Activated T-cell treated with anti-CD3 and anti-CD28 coated beads, Interleukin-2, amount 50 U/mL, for 48 hours (primary cell): ENCODE measurements around the gene NR5A2.
"Not testable (repeated sequence)": the region's sequence is repeated elsewhere in the genome, so short reads cannot be mapped to it uniquely, and the experiment has no call there.

Experiments used
- DNase-seq, 2 experiments: peaks; one replicate each; pipeline ENCODE4 v3.0.0-alpha.2; 2020

NR5A2 gene

GRCh38 chr1:200172311-200172710, 144.8 kb downstream of the NR5A2 start:
- DNase-seq, result no peak

- DNase-seq, result no peak
These were observed 145.6 kb downstream of the NR5A2 start for GRCh38 chr1:200173097-200173618.

GRCh38 chr1:200174525-200175295, 147.2 kb downstream of the NR5A2 start:
- no peak for DNase-seq

GRCh38 chr1:200176181-200176580, 148.7 kb downstream of the NR5A2 start:
- DNase-seq, result no peak

DNA sequence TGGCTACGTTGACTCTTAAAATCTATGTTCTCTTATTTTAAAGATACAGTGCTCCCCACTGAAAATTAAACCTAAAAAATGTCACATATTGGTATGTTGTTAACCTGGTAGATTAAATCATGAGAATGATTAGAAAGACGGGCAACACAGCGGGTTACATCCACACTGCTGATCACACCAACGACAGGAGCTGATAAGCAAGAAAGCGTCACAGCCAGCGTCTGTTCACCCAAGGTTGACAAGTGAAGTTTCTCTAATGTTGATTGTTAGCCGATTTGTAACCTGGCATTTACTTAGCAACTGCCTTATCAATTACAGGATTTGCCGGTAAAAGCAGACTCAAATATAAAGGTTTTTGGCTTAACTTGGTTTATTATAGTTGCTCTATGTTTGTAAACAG, 149.3 kb downstream of the NR5A2 start:
- no peak for DNase-seq

GRCh38 chr1:200178340-200178739, 150.8 kb downstream of the NR5A2 start:
- no peak for DNase-seq

- DNase-seq, result no peak
These were observed 151.7 kb downstream of the NR5A2 start for GRCh38 chr1:200179126-200179780.

GRCh38 chr1:200179781-200180160, 152.3 kb downstream of the NR5A2 start:
- DNase-seq, result no peak

- DNase-seq, result no peak
These were observed 153.3 kb downstream of the NR5A2 start for GRCh38 chr1:200180821-200181220.

DNA sequence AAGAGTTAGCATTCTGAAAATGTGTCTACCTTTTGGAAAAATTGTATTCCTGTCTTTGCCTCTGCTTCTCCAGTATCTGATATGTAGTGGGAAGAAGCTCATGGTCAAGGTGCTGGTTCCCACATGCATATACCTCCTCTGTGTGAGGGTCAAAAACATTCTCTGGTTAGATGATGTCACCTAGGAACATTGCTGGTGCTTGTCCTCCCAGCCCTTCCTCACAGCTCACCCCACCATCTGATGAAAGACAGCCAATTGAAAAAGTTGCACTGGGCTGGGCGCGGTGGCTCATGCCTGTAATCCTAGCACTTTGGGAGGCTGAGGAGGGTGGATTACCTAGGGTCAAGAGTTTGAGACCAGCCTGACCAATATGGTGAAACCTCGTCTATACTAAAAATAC, 154.4 kb downstream of the NR5A2 start:
- no peak for DNase-seq

DNA sequence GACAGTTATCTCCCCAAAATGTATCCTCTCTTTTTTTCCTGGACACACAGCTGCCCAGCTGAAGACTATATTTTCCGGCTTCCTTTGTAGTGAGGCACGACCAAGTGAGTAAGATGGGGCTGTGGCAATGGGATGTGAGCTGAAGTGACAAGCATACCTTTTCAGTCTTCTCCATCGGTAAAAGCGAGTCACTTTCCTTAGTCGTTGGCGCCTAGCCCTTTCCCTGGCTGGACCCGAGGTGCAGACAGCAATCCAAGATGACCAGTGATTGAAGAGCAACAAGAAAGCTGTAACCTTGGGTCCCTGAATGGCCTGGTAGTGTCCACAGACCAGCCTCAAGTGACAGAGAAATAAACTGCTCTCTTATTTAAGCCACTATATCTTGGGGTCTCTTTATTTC, 155.2 kb downstream of the NR5A2 start:
- no peak for DNase-seq

DNA sequence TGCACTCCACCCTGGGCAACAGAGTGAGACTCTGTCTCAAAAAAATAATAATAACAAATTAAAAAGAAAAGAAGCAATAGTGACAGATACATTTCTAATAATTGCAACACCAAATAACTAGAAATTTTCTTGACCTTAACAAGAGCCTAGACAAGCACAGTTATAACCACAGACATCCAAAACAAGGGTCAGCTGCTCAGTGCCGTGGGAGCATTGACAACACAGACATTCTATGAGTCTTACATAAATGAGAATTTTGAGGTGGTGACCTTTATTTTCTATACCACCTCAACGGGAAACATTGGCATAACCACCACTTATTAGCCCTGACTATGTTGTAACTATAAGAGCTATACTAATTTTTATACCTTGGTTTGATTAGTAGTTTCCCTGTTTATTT, 156.1 kb downstream of the NR5A2 start:
- DNase-seq, result no peak

DNA sequence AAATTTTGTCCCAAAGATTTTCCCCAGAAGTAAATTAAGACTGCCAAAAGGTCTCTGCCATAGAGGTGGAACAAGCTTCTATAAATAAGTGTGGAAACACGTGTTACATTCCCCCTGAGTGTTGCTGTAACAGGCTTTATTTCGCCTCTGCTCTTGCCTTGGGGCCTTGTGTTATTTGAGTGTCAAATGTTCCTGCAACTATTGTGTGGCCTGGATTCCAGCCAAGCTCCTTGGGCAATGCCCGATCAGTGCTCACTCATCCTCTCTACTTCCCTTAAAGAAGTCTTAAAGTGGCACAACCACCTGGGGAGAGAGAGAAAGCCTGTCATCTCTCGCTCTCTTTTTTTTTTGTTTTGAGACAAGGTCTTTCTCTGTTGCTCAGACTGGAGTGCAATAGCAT, 156.7 kb downstream of the NR5A2 start:
- DNase-seq, result no peak

DNA sequence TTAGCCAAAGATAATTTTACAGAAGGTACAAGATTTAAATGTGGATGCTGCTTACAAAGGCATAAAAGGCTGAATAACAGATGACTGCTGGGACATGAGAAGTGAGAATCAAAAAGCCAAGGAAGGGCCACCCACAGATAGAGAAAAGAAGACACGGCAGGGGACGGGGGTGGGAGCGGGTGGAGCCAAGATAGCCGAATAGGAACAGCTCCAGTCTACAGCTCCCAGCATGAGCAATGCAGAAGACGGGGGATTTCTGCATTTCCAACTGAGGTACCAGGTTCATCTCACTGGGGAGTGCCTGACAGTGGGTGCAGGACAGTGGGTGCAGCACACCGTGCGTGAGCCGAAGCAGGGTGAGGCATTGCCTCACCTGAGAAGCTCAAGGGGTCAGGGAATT, 157.7 kb downstream of the NR5A2 start:
- DNase-seq, result not testable (repeated sequence)

- not testable (repeated sequence) for DNase-seq
These were observed 159.8 kb downstream of the NR5A2 start for GRCh38 chr1:200187332-200187731.

- no peak for DNase-seq
These were observed 164.5 kb downstream of the NR5A2 start for GRCh38 chr1:200191993-200192392.

- DNase-seq, result no peak
These were observed 167.0 kb downstream of the NR5A2 start for GRCh38 chr1:200194477-200194876.

GRCh38 chr1:200198236-200198635, 170.7 kb downstream of the NR5A2 start:
- DNase-seq, result no peak

- no peak for DNase-seq
These were observed 177.9 kb downstream of the NR5A2 start for GRCh38 chr1:200205216-200205995.

DNA sequence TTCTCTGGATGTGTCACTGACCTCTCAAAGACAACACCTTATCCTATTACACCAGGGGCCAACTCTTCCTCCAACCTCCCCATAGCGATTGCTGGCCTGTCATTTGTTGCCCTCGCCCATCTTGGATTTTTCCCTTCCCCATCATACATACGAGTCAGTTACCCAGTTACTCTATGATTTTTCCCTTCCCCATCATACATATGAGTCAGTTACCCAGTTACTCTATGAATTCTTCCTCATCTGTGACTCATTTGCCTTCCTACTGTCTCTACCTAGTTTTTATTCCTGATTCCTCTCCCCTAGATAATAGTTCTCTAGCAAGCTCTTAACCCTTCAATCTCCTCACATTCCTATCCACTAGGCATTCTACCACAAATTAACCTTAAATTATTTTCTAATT, 178.8 kb downstream of the NR5A2 start:
- no peak for DNase-seq

GRCh38 chr1:200206761-200207160, 179.3 kb downstream of the NR5A2 start:
- no peak for DNase-seq

GRCh38 chr1:200207711-200208126, 180.2 kb downstream of the NR5A2 start:
- DNase-seq, result no peak

DNA sequence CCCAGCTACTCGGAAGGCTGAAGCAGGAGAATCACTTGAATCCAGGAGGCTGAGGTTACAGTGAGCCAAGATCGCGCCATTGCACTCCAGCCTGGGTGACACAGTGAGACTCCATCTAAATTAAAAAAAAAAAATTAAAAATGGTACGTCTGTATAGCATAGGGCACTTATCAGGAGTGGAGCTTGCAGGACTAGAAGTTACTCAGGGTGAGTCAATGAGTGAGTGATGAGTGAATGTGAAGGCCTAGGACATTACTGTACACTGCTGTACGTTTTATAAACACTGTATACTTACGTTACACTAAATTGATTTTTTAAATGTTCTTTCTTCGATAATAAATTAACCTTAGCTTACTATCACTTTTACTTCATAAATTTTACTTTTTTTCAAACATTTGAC, 183.6 kb downstream of the NR5A2 start:
- no peak for DNase-seq

GRCh38 chr1:200213392-200213791, 185.9 kb downstream of the NR5A2 start:
- no peak for DNase-seq
